T-helper 2 cell treated with Interferon-gamma antibody and Interleukin-4, amounts not matched to agents 100 ng/mL and 5 ng/mL, for 36 hours (primary cell): ENCODE data around the gene ULBP2. TPM values are rescaled to one million over a fixed set of nuclear protein-coding genes. Genes with fewer than 3 reads are reported as not detected.

ENCODE experiments used
- intact Hi-C: fragments of 100-400 bp; cut with micrococcal nuclease; formaldehyde crosslinking; loops from one replicate; pipeline ENCODE4 v1.15.1; 2023
- total RNA-seq: library from RNA; stranded (reverse); gene quantifications from 2 replicates; pipeline ENCODE4 v1.2.3, GENCODE V29; 2022

The ULBP2 gene, protein sequence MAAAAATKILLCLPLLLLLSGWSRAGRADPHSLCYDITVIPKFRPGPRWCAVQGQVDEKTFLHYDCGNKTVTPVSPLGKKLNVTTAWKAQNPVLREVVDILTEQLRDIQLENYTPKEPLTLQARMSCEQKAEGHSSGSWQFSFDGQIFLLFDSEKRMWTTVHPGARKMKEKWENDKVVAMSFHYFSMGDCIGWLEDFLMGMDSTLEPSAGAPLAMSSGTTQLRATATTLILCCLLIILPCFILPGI
- 0.16 and 0.50 TPM in 2 replicates for total RNA-seq

DNA sequence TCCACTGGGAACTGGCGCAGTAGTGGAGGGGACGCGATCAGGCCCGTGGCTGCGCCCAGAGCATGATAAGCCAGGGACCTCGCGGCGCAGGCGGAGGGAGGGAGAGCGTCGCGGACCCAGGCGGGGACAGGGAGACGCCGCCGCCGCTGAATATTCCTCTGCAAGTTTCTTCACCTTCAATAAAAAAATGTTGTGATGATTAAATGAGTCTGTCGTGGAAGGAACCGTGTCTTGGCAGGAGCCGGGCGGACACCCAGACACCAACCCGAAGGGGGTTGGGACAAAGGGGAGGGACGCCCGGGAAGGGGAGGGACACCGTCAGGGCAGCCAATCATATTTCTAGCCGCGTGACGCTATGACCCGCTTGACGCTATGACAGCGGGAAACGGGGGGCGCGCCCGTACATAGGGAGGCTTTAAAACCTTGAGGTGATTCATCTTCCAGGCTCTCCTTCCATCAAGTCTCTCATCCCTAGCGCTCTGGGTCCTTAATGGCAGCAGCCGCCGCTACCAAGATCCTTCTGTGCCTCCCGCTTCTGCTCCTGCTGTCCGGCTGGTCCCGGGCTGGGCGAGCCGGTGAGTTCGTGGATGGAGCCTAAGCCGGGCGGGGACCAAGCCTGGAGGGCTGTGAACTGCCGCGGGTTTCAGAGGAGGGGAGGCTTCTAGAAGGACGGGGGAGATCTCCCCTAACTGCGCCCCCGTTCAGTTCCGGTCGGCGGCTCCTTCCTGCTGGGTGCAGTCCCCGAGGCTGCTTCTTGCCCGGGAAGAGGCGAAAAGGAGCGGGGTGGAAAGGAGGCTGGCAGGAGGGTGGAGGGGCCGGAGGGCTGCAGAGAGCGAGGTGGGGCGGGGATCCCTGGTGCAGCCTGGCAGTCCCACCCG is at the start of gene ULBP2:
Gene ULBP2, plus strand, starts transcription at position 432 of the 878 bp plus-strand sequence. Its CDS starts 59 bp downstream, at position 491.
- intact Hi-C loops, result loop anchor here (1.0 kb wide), 1 partner anchor 21 kb away; the partner anchor contains the start of gene ULBP1

DNA sequence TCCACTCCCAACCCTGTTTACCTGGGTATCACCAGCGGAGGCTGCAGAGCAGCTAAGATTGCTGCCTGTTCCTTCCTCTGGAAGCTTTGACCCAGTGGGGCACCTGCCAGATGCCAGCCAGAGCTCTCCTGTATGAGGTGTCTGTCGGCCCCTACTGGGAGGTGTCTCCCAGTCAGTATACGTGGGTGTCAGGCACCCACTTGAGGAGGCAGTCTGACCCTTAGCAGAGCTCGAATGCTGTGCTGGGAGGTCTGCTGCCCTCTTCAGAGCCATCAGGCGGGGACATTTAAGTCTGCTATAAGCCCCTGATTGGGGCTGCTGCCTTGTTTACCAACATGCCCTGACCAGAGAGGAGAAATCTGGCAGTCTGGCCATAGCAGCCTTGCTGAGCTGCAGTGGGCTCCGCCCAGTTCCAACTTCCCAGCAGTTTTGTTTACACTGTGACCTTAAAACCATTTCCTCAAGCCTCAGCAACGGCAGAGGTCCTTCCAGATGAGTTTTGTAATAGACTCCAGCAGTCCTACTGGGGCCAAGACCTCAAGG is 46.7 kb upstream of the ULBP2 start:
- intact Hi-C loops, result no loop called here

DNA sequence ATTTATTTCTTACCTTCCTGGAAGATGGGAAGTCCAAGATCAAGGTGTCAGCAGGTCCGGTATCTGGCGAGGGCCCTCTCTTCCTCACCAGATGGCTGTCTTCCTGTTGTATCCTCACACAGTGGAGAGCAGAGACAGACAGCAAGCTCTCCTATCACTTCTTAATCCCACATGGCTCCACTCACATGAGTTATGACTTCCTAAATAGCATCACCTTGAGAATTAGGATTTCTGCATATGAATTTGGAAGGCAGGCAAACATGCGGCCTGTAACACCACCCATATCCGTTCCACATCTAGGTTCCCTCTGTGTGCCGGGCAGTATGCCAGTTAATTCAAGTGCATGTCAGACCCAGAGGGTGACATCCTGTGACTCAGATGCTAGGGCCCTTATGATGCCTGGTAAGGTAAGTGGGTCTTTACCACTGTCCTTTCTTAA is 46.0 kb upstream of the ULBP2 start:
- intact Hi-C loops, result no loop called here

DNA sequence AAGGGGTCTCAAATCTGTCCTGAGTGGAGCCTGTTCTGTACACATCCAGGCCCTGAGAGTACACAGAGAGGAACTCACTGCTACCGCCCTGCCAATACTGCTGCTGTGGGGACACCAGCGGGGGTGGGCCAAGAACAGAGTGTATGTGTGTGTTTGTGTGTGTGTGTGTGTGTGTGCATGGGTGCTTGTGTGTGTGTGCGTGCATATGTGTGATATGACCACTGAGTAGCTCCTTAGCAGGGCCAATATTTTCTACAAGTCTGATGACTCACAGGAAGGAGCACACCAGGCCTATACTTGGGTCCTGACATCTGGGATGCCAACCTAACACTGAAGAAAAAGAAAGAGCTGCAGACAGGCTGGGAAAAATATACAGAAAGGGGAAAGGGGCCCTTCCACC is 45.3 kb upstream of the ULBP2 start:
- intact Hi-C loops, result no loop called here

DNA sequence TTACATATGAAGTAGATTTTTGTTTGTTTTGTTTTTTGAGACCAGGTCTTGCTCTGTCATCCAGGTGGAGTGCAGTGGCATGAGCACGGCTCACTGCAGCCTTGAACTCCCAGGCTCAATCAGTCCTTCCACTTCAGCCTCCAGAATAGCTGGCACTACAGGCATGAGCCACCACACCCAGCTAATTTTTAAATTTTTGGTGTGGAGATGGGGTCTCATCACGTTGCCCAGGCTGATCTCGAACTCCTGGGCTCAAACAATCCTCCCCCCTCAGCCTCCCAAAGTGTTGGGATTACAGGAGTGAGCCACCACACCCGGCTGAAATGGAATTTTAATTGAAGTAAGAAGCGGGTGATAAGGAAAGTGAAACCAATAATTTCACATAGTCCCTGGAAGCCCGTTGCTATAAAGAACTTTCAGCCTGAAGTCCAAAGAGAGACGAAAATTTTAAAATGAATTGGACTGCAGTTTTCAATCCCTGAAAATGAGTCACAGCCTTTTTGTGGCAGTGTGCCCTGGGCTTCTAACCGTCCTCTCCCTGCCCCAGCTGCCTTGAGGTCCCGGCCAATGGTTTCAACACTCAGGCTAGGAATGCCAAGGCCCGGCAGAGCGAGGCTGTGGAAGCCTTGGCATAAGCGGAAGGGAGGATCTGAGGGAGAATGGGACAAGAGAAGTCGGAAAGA is 44.7 kb upstream of the ULBP2 start:
- intact Hi-C loops, result no loop called here

DNA sequence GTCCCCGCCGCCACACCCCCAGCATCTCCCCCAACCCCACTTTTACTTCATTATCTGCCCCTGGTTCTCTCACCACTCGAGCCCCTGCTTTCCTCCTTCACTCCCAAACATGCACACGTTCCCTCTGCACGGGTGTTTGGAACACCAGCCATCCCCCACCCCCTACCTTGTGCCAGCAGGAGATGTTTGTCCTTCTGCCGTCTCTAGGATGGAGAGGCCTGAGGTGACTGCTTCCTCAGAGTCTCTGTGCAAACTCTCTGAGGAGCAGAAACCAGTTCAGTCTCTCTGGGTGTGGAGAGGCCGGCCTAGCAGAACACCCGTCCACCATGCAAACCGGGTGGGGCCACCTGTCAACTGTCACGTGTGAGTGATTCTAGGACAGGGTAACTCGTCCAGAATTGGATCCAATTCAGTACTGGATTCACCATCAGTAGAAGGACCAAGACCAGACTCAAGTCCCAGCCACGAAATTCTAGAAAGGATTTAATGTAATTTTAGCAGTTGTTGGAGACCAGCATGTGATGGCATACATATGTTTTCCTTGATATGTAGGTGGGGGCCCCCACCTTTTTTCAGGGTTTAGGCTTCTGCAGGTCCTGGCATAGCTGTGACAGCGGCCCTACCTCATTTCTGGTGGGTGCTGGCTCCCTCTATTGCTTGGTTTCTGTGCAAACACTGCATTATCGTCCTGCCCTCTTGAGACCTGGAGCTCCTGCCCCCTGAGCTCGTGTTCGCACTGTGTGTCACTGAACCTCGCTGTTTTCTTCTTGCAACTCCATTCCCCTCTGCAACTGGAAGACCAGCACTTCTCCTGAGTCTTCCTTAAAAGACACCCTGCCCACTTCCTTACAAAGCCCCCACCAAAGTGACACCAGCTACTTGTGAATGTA is 43.7 kb upstream of the ULBP2 start, which contains the start of gene RAET1E:
Gene RAET1E, minus strand, starts transcription at position 259 of the 890 bp plus-strand sequence. CDS start 7,212 bp downstream, outside the sequence.
- intact Hi-C loops, result no loop called here

DNA sequence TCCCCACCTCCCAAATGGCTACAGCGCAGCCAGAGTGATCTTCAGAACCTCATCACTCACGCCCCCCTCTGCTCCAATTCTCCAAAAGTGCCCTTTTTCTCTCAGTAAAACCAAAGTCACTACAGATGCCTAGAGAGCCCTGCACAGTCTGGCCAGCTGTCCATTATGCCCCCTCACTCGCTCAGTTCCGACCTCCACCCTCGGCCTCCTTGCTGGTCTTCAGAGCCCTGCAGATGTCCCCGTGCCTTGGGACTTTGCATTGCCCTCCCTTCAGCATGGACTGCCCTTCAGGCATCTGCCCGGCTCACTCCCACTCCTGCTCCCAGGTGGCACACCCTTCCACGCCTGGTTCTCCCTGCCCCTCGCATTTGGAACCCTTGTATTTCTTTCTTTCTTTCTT is 42.8 kb upstream of the ULBP2 start:
- intact Hi-C loops, result no loop called here

DNA sequence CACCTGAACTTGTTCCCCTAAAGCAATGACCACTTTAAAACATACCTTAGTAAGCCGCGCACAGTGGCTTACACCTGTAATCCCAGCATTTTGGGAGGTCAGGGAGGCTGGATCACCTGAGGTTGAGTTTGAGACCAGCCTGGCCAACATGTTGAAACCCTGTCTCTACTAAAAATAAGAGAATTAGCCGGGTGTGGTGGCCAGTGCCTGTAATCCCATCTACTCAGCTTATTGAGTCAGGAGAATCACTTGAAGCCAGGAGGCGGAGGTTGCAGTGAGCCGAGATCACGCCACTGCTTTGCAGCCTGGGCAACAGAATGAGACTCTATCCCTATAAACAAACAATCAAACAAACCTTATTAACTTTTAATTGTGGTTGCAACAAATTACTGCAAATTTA is 42.3 kb upstream of the ULBP2 start:
- intact Hi-C loops, result no loop called here

DNA sequence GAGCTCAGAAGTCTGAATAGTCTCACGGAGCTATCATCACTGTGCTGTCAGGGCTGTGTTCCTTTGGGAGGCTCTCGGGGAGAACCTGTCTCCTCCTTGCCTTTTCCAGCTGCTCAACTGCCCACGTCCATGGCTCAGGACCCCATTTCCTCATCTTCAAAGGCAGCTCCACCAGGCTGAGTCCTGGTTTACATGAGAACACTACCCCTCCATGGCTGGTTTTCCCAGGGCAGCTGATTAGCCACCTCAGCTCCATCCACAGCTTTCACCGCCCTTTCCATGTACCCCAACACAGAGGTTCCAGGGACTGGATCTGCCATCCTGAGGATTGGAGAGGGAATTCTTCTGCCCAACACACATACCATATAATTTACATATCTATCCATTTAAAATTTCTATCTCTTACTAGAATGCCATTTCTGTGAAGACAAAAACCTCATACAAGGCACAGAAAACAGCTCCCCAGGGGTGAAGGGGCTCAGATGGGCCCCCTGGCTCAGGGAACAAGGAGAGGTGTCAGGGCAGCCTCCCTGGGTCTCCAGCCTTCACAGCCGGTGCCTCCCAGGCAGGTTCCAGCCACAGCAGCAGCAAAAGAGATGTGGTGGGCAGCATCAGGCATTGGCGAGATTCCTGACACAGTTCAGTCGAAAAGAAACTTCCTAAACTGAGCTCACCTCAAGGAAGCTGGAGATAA is 41.7 kb upstream of the ULBP2 start:
- intact Hi-C loops, result no loop called here

DNA sequence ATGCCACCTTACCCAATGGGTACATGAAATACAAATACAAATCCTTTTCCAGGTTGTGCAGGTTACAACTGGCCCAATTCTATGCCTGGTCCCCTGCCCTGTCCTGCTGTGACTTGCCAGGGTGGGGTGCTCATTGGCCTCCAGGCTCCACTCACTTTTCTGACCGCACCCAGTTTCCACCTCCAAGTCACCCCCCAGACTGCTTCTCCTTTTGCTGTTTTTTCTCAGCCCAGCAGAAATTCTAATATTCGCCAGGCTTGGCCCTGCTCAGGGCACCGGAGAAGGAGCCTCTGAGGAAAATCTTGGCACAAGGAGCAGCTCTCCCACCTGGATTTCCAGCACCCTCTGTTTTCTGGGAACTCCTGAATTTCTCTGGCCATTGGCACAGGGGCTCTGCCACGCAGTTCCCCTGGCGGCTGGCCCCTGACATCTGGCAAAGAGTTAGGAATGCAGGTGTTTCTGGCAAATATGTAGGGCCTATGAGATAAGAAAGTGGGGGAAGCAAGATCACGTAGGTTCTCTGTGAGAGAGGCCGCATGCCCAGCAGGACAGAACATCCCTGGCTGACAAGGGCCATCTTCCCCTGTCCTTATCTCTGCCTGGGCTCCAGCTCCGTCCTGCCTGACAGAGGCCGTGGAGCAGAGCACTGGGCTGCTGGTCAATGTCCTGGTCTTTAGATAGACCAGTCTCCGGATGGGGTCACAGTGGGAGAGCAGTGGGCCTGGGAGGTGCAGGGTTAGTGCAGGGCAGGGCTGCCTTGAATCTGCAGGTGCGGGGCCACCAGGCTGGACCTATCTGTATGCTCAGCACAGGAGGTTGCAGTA is 41.0 kb upstream of the ULBP2 start:
- intact Hi-C loops, result no loop called here

DNA sequence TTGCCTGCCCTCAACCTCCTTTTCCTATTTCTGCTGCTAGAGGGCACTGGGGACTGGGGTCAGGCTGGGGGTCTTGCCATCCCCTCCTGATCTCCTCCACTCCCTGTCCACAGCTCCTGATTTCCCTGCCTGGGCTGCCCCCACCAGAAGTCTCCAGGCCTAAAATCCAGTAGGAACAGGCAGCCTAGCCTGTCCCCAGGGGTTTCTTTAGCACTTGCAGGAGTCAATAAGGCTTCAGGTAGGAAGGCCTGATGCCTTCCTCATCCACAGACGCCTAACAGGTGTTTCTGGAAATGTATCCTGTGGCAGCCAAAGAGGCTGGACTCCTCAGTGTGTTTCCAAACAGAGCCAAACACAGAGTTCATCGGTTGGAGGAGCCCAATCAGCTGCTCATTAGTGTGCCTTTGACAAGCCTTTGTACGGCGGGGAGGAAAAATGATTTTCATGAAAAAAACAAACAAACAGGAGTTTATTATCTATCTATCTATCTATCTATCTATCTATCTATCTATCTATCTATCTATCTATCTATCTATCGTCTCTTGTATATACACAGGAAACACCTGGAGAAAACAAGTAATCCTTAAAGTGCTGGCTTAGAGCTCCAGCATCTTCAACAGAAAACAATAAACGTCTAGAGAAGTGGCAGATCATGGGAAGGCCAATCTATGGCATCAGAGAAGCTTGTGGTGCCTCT is 40.2 kb upstream of the ULBP2 start:
- intact Hi-C loops, result no loop called here

DNA sequence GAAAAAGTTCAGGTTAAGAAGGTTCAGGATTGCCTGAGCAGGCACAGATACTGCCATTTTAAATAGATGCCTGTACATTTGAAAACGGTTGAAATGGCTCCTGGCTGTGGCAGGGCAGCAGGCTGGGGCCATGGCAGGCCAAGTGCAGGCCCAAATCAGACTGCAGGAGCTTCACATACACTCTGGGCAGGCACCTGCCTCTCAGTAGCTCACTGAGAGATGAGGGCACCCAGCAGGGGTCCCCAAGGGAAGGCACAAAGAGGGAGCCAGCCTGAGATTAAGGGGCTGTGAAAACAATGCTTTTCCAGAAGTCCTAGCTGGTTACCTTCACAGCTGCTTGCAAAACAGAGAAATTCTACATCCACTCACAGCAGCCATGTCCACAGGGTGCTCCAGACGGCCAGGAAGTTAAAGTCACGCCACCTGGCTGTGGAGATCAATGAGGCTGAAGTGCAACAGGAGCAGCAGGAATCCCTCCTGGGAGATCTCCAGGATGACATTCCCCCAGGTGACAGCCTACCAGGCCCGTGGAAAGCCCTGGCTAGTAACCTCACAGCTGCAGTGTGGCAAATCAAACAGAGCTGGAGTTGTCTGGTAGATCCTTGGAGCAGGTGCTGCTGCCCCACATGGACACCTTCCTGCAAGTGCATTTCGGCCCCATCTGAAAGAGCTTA is 37.7 kb upstream of the ULBP2 start:
- intact Hi-C loops, result no loop called here

DNA sequence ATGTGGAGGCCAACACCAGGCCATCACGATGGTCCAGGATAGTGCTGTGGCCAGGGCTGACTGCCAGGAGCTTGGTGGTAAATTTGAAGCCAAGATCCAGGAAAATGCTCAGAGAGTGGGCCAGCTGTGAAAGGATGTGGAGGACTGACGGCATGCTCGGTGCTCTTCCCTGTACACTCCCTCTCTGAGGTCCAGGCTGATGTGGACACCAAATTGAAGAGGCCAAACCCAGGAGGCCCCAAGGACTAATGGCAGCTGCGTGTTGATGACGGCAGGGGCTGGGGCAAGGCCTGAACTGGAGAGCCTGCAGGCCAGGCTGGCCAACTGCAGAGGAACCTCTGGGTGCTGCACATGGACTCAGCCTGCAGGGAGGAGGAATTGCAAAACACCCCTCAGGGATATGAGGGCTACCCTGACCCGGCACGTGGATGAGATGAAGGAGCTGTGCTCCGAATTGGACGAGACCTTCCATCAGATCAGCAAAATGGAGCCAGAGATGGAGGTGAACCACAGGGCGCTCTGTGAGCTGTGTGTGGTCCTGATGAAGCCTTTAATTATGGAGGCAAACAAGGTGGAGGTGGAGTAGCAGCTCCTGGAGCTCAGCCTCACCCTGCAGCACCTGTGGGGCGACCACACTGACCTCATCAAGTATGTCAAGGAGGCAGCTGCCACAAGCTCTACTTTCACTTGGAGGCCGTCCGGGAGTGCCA is 37.0 kb upstream of the ULBP2 start:
- intact Hi-C loops, result no loop called here

DNA sequence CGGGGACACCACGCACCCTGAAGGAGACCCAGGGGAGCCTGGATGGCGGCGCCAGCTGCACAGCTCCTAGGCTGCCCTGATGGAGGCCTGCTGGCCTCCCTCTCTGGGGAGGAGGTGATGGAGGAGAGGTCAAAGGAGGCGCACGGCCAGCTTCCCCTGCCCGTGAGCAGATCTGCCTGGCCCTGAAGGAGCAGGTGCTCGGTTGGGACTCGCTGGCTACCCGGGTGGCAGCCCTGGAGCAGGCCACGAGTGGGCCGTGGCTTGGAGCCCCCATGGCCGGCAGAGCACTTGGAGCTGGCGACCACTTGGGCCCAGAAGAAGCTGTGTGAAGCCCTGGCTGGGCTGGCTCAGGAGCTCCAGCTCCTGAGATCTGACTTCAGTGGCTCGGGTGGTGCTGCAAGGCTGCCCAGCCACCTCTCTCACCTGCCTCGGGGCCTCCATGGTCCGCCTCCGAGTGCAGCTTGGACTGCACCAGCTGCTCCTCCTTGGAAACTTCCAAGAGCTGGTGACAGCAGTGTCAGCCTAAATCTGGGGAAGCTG is 36.4 kb upstream of the ULBP2 start:
- intact Hi-C loops, result no loop called here

DNA sequence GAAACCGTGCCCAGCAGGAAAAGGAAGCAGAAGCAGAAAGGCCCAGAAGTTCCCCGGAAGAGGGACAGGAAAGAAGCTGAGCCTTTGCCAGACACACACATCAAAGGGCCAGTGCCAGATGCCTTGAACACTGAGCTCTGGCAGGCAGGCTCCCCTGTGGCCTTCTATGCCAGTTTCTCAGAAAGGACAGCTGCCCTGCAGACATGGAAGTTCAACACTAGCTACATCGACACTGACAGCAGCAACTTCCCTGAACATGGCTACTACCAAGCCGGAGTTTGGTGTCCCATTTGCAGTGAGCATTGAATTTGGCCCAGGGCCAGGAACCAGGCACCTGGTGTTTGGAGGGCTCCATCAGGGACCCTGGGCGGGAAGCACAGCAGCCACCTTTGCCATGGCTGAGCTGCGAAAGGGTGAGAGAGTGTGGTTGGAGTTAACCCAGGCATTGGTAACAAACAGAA is 35.9 kb upstream of the ULBP2 start:
- intact Hi-C loops, result no loop called here

DNA sequence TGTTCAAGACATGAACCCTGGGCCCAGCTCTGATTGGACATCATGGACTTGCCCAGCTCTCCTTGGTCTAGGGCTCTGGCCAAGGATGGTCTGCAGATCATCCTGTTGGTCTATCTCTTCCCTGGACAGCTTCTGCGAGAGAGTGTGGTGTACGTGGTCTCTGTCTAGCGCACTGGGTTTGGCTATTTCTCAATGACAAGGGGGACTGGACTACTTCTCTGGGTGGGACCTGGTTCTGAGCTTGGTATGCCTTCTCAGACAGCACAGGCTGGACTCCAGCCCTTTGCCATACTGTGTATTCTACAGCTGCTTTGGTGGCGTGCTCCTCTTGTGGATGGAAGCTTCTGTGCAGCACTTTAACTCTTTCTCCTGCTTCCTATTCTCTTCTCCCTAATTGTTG is 35.4 kb upstream of the ULBP2 start:
- intact Hi-C loops, result no loop called here

DNA sequence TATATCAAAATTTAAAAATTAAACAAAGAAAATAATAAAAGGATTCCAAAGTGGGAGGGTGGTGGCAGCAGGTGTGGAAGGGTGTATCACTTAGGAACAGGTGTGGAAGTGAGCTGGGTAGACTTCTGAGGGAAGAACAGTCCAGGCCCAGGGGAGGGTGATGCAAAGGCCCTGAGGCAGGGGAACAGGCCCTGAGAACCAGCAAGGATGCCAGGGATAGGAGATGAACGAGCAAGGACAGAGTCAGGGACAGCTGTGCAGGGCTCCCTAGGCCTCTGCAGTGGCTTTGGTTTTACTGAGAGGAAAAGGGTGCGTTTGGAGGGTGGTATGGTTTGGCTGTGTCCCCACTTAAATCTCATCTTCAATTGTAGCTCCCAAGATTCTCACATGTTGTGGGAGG is 34.5 kb upstream of the ULBP2 start:
- intact Hi-C loops, result no loop called here
